ENCODE measurements around the gene GRID1. TPM values are rescaled to one million over a fixed set of nuclear protein-coding genes. Genes with fewer than 3 reads are reported as not detected.

Gene GRID1
- total RNA-seq, 4 donors from 2014 or later = 0.40 to 1.9 (median 1.00) TPM

- no peaks in the 10 kb centered on the region for H3K36me3 ChIP-seq
- H3K9me3 ChIP-seq = no peaks in the 10 kb centered on the region
- H3K4me1 ChIP-seq = peaks cover 3 to 8% (median 4%) of the 10 kb centered on the region in 4 donors
- H3K4me3 ChIP-seq = no peak overlapping the region
- 80 to 88% methylated on average over 5 to 7 of the region's 7 CpGs for WGBS, 2 donors (ENCODE audit: low coverage in 1 of 2)
- no peak overlapping the region for H3K27ac ChIP-seq
- H3K27me3 ChIP-seq = no peaks in the 10 kb centered on the region
- DNase-seq = no peak
- intact Hi-C loops (cut with DNase I; ENCODE audit: low total_unique reads) = no loop called here
- TF ChIP-seq EP300 (IDR thresholded peaks at IDR 0.05; ENCODE audit: low read depth) (no peak), CTCF (IDR thresholded peaks at IDR 0.05) (no peak), POLR2AphosphoS5 (IDR thresholded peaks at IDR 0.05) (no peak), POLR2A (IDR thresholded peaks at IDR 0.05) (no peak)
- in situ Hi-C loops (cut with MboI; ENCODE audit: low pct_ligation_motif_present in 1 of 4, low pct_unique_long_range_greater_than_20kb in 1 of 4, low sequenced_read_pairs in 3 of 4) = no loop called here
These were observed 442.1 kb downstream of the GRID1 start for GRCh38 chr10:85924382-85925102.

- in situ Hi-C loops (cut with MboI; ENCODE audit: low pct_ligation_motif_present in 1 of 4, low pct_unique_long_range_greater_than_20kb in 1 of 4, low sequenced_read_pairs in 3 of 4) = no loop called here
- no peak for TF ChIP-seq POLR2A (IDR thresholded peaks at IDR 0.05)
- TF ChIP-seq POLR2AphosphoS5 (IDR thresholded peaks at IDR 0.05) = no peak
- no peak for TF ChIP-seq EP300 (IDR thresholded peaks at IDR 0.05; ENCODE audit: low read depth)
- no peak for TF ChIP-seq CTCF (IDR thresholded peaks at IDR 0.05)
- no peaks in the 10 kb centered on the region for H3K27me3 ChIP-seq
- no peaks in the 10 kb centered on the region for H3K36me3 ChIP-seq
- peak overlapping the region in 1 of 4 donors; percentile 15 for H3K27ac ChIP-seq
- intact Hi-C loops (cut with DNase I; ENCODE audit: low total_unique reads) = no loop called here
- DNase-seq = no peak
- 58 to 77% methylated on average over 5 to 9 of the region's 9 CpGs for WGBS, 2 donors (ENCODE audit: low coverage in 1 of 2)
- H3K4me1 ChIP-seq = peaks cover 3 to 16% (median 8%) of the 10 kb centered on the region in 4 donors
- no peaks in the 10 kb centered on the region for H3K9me3 ChIP-seq
- no peak overlapping the region for H3K4me3 ChIP-seq
These were observed 444.1 kb downstream of the GRID1 start for GRCh38 chr10:85922356-85923129.

GRCh38 chr10:85921789-85922188, 444.8 kb downstream of the GRID1 start:
- no peak for DNase-seq

More at GRCh38 chr10:85921789-85922188, 444.8 kb downstream of the GRID1 start:
- peak overlapping the region in 3 of 4 donors; percentile 15 to 34 (median 23) for H3K27ac ChIP-seq
- no peak overlapping the region for H3K4me3 ChIP-seq
- H3K4me1 ChIP-seq = peaks cover 3 to 16% (median 8%) of the 10 kb centered on the region in 4 donors
- no peaks in the 10 kb centered on the region for H3K36me3 ChIP-seq
- 90 to 93% methylated on average over 5 of the region's 5 CpGs for WGBS, 2 donors (ENCODE audit: low coverage in 1 of 2)
- intact Hi-C loops (cut with DNase I; ENCODE audit: low total_unique reads) (no loop called here), in situ Hi-C loops (cut with MboI; ENCODE audit: low pct_ligation_motif_present in 1 of 4, low pct_unique_long_range_greater_than_20kb in 1 of 4, low sequenced_read_pairs in 3 of 4) (no loop called here)
- no peaks in the 10 kb centered on the region for H3K27me3 ChIP-seq
- no peaks in the 10 kb centered on the region for H3K9me3 ChIP-seq
- TF ChIP-seq POLR2A (IDR thresholded peaks at IDR 0.05) = no peak
- TF ChIP-seq CTCF (IDR thresholded peaks at IDR 0.05) = no peak
- no peak for TF ChIP-seq POLR2AphosphoS5 (IDR thresholded peaks at IDR 0.05)
- TF ChIP-seq EP300 (IDR thresholded peaks at IDR 0.05; ENCODE audit: low read depth) = no peak
